ENCODE results near the gene ABCC1. TPM values are rescaled to one million over a fixed set of nuclear protein-coding genes. Genes with fewer than 3 reads are reported as not detected.
A peak's percentile ranks its signal among the peaks of the same experiment; 100 is the strongest.

ABCC1 gene
- polyA plus RNA-seq, 3 donors, result 1.4 to 23.6 (median 3.0) TPM

GRCh38 chr16:15947983-15948509, 1.4 kb upstream of the ABCC1 start:
- TF ChIP-seq, protein P1, sequence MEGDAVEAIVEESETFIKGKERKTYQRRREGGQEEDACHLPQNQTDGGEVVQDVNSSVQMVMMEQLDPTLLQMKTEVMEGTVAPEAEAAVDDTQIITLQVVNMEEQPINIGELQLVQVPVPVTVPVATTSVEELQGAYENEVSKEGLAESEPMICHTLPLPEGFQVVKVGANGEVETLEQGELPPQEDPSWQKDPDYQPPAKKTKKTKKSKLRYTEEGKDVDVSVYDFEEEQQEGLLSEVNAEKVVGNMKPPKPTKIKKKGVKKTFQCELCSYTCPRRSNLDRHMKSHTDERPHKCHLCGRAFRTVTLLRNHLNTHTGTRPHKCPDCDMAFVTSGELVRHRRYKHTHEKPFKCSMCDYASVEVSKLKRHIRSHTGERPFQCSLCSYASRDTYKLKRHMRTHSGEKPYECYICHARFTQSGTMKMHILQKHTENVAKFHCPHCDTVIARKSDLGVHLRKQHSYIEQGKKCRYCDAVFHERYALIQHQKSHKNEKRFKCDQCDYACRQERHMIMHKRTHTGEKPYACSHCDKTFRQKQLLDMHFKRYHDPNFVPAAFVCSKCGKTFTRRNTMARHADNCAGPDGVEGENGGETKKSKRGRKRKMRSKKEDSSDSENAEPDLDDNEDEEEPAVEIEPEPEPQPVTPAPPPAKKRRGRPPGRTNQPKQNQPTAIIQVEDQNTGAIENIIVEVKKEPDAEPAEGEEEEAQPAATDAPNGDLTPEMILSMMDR (IDR thresholded peaks at IDR 0.05), result no peak
- no peak for DNase-seq
- H3K27ac Mint-ChIP-seq, result no peak overlapping the region
- H2AFZ ChIP-seq (ENCODE audit: insufficient read depth, low read depth, low read length, poor library complexity, severe bottlenecking), result no peak overlapping the region
- no peak overlapping the region for H3K4me2 ChIP-seq (replicated peaks; ENCODE audit: extremely low read depth, low read length, poor library complexity, severe bottlenecking)
- H3K4me3 Mint-ChIP-seq, result no peak overlapping the region
- peaks cover 29% of the 10 kb centered on the region for H4K20me1 ChIP-seq (ENCODE audit: insufficient read depth, low read length)
- no peak overlapping the region for H3K4me3 ChIP-seq (replicated peaks in 1 of 3; ENCODE audit: low read depth in 2 of 3, low read length in 3 of 3)
- H3K79me2 ChIP-seq (ENCODE audit: insufficient read depth, low read length), result peaks cover 41% of the 10 kb centered on the region
- intact Hi-C loops (cut with micrococcal nuclease), result no loop called here
- H3K27me3 Mint-ChIP-seq (ENCODE audit: low read depth in 3 of 3), result peaks cover 0 to 6% (median 3%) of the 10 kb centered on the region in 3 donors
- WGBS (ENCODE audit: insufficient coverage), result 96% methylated on average over 3 of the region's 4 CpGs
- H3K4me1 Mint-ChIP-seq, result peaks cover 38% of the 10 kb centered on the region
- peaks cover 41 to 44% of the 10 kb centered on the region in 2 donors for H3K4me1 ChIP-seq (ENCODE audit: control insufficient read depth in 1 of 2, insufficient read depth in 2 of 2, low read length in 2 of 2)
- no peaks in the 10 kb centered on the region for H3K9me3 ChIP-seq (replicated peaks in 1 of 2; ENCODE audit: control insufficient read depth in 1 of 2, insufficient read depth in 1 of 2, low read length in 2 of 2)
- no peaks in the 10 kb centered on the region for H3K36me3 Mint-ChIP-seq
- H3K9me3 Mint-ChIP-seq, result peaks cover 0 to 2% (median 0%) of the 10 kb centered on the region in 7 donors
- H3K36me3 ChIP-seq (replicated peaks in 1 of 2; ENCODE audit: control insufficient read depth in 1 of 2, insufficient read depth in 2 of 2, low read length in 2 of 2), result no peaks in the 10 kb centered on the region
- no peaks in the 10 kb centered on the region for H3K27me3 ChIP-seq (ENCODE audit: control insufficient read depth in 2 of 2, insufficient read depth in 2 of 2, low read length in 2 of 2)
- no peak overlapping the region for H3K27ac ChIP-seq (ENCODE audit: low read depth in 1 of 2, low read length in 2 of 2)
- no peak overlapping the region for H3K9ac ChIP-seq (ENCODE audit: insufficient read depth, low read length, poor library complexity, severe bottlenecking)

DNA sequence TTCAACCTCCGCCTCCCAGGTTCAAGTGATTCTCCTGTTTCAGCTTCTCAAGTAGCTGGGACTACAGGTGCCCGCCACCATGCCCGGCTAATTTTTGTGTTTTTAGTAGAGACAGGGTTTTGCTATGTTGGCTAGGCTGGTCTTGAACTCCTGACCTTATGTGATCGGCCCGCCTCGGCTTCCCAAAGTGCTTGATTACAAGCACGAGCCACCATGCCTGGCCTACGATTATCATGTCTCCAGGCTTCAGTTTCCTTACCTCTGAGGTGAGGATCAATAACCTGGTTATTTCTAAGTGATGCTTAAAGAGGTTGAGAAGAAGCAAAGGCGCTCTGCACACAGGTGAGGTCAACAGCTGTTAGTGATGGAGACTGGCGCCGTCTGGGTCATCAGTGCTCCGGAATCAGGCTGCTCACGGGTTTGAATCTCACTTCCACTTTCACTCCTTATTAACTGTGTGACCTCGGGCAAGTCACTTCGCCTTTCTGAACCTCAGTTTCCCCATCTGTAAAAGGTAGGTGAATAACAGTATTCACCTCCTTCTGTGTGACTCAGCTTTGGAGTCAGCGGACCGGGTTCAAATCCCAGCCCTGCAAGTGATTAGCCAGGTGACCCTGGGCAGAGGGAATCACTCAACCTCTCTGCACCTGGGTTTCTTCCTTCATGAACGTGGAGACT, 745 bp upstream of the ABCC1 start:
- peak in 2 of 3 donors; percentile 52 to 64 for DNase-seq
- H3K4me3 ChIP-seq (replicated peaks in 1 of 3; ENCODE audit: low read depth in 2 of 3, low read length in 3 of 3), result peak overlapping the region; percentile 82 to 95 (median 90)
- H3K27me3 ChIP-seq (ENCODE audit: control insufficient read depth in 2 of 2, insufficient read depth in 2 of 2, low read length in 2 of 2), result no peaks in the 10 kb centered on the region
- WGBS (ENCODE audit: insufficient coverage), result 57% methylated on average over 10 of the region's 18 CpGs
- H3K36me3 ChIP-seq (replicated peaks in 1 of 2; ENCODE audit: control insufficient read depth in 1 of 2, insufficient read depth in 2 of 2, low read length in 2 of 2), result no peaks in the 10 kb centered on the region
- H3K4me3 Mint-ChIP-seq, result peak overlapping the region; percentile 96 to 98
- H3K27ac ChIP-seq (ENCODE audit: low read depth in 1 of 2, low read length in 2 of 2), result peak overlapping the region; percentile 30 to 88
- peaks cover 40 to 42% of the 10 kb centered on the region in 2 donors for H3K4me1 ChIP-seq (ENCODE audit: control insufficient read depth in 1 of 2, insufficient read depth in 2 of 2, low read length in 2 of 2)
- peak overlapping the region; percentile 94 for H2AFZ ChIP-seq (ENCODE audit: insufficient read depth, low read depth, low read length, poor library complexity, severe bottlenecking)
- no peaks in the 10 kb centered on the region for H3K36me3 Mint-ChIP-seq
- peak overlapping the region; percentile 100 for H3K4me2 ChIP-seq (replicated peaks; ENCODE audit: extremely low read depth, low read length, poor library complexity, severe bottlenecking)
- H3K9ac ChIP-seq (ENCODE audit: insufficient read depth, low read length, poor library complexity, severe bottlenecking), result peak overlapping the region; percentile 76
- peaks cover 38% of the 10 kb centered on the region for H3K4me1 Mint-ChIP-seq
- intact Hi-C loops (cut with micrococcal nuclease), result no loop called here
- TF ChIP-seq, protein P1 (IDR thresholded peaks at IDR 0.05), result no peak
- no peaks in the 10 kb centered on the region for H3K9me3 ChIP-seq (replicated peaks in 1 of 2; ENCODE audit: control insufficient read depth in 1 of 2, insufficient read depth in 1 of 2, low read length in 2 of 2)
- H3K27me3 Mint-ChIP-seq (ENCODE audit: low read depth in 3 of 3), result peaks cover 0 to 6% (median 3%) of the 10 kb centered on the region in 3 donors
- peak overlapping the region; percentile 82 to 95 (median 90) for H3K27ac Mint-ChIP-seq
- peaks cover 47% of the 10 kb centered on the region for H3K79me2 ChIP-seq (ENCODE audit: insufficient read depth, low read length)
- H3K9me3 Mint-ChIP-seq, result peaks cover 0 to 2% (median 0%) of the 10 kb centered on the region in 7 donors
- peaks cover 35% of the 10 kb centered on the region for H4K20me1 ChIP-seq (ENCODE audit: insufficient read depth, low read length)
